K562 (cell line): Measurements from ENCODE around the gene RASSF7. TPM values are rescaled to one million over a fixed set of nuclear protein-coding genes. Genes with fewer than 3 reads are reported as not detected.

Source experiments
- ATAC-seq: fragments of 200-7000 bp; cut with Tn5 transposase; 3 replicates; pipeline ENCODE4 v1.9.1; 2020; ENCODE audit warnings: moderate library complexity
- BruUV-seq: library from RNA; stranded (reverse); fragments of 400-500 nt; replicated peaks from 2 replicates; lab custom pipeline; 2021; lab: Mats Ljungman, UMichigan
- CTCF ChIA-PET: fragments of 300-600 bp; formaldehyde crosslinking; extraction: SDS; loops from one replicate; lab custom pipeline; 2021; ENCODE audit warnings: low intra/inter-chr PET ratio; lab: Yijun Ruan, JAX
- POLR2A ChIA-PET: fragments of 300-600, 350-650 bp; sonication (Branson Sonifier 250); formaldehyde crosslinking; extraction: SDS; loops from one replicate; lab custom pipeline; 2021; ENCODE audit warnings: antibody characterized with exemption, inconsistent platforms; lab: Yijun Ruan, JAX
- DNase-seq, 4 experiments: peaks; one replicate each; pipeline versions ENCODE4 v3.0.0 to v3.0.0-alpha.2; 2011 to 2018; ENCODE audit warnings: low spot score in 3 of 4, mixed read lengths in 3 of 4; ENCODE audit errors: extremely low read depth in 1 of 4
- FAIRE-seq: peaks from 2 replicates; lab custom pipeline; 2011; peaks lifted over from hg19 to GRCh38; lab: Jason Lieb, UNC
- H2AFZ ChIP-seq: 2 replicates; pipeline ENCODE4 v1.6.0; 2011; ENCODE audit warnings: low read depth, low read length, control low read depth, inconsistent platforms
- H3K27ac ChIP-seq: fragments of 200-600 bp; 3 replicates; pipeline ENCODE4 v1.8.0; 2011; ENCODE audit warnings: low read depth, mild to moderate bottlenecking, control low read depth, inconsistent platforms, low read length, moderate library complexity, mixed read lengths; ENCODE audit errors: extremely low read depth
- H3K27me3 ChIP-seq, 2 experiments: fragments of 300-600 bp in 1 of 2; 2 replicates in 1 of 2; 3 replicates in 1 of 2; pipeline versions ENCODE4 v1.6.0 to v1.8.0; 2011; ENCODE audit warnings: inconsistent platforms in 2 of 2, low read length in 2 of 2, mild to moderate bottlenecking in 1 of 2, mixed read lengths in 1 of 2, moderate library complexity in 1 of 2; ENCODE audit not compliant: control insufficient read depth in 2 of 2, insufficient read depth in 2 of 2
- H3K36me3 ChIP-seq: fragments of 300-600 bp; 3 replicates; pipeline ENCODE4 v1.8.0; 2011; ENCODE audit warnings: mild to moderate bottlenecking, low read length, inconsistent platforms; ENCODE audit not compliant: control insufficient read depth, insufficient read depth
- H3K4me1 ChIP-seq, 2 experiments: fragments of 200-600 bp in 1 of 2; replicated peaks in 1 of 2; 2 replicates in 1 of 2; 3 replicates in 1 of 2; pipeline versions ENCODE4 v1.5.1 to v1.8.0; 2011; ENCODE audit warnings: inconsistent platforms in 2 of 2, low read length in 2 of 2, mild to moderate bottlenecking in 1 of 2, mixed read lengths in 1 of 2, moderate library complexity in 1 of 2; ENCODE audit not compliant: control insufficient read depth in 2 of 2, insufficient read depth in 2 of 2
- H3K4me2 ChIP-seq: 2 replicates; pipeline ENCODE4 v1.6.1; 2011; ENCODE audit warnings: low read length, control low read depth, inconsistent platforms, mixed read lengths; ENCODE audit not compliant: insufficient read depth
- H3K4me3 ChIP-seq: fragments of 200-600 bp; sonication (generic), shearing (Covaris generic); 2 replicates; pipeline ENCODE4 v1.5.1; 2016; ENCODE audit warnings: control low read depth, inconsistent platforms
- H3K79me2 ChIP-seq: fragments of 200-600 bp; 3 replicates; pipeline ENCODE4 v1.8.0; 2011; ENCODE audit warnings: low read length, inconsistent platforms; ENCODE audit not compliant: control insufficient read depth, insufficient read depth
- H3K9ac ChIP-seq, 2 experiments: 2 replicates each; pipeline versions ENCODE4 v1.6.0 to v1.6.1; 2011; ENCODE audit warnings: low read depth in 2 of 2, low read length in 2 of 2, control low read depth in 1 of 2, inconsistent platforms in 1 of 2, mild to moderate bottlenecking in 1 of 2, mixed read lengths in 1 of 2; ENCODE audit not compliant: insufficient read depth in 1 of 2
- H3K9me1 ChIP-seq: one replicate; pipeline ENCODE4 v1.6.0; 2011; ENCODE audit warnings: inconsistent platforms, mild to moderate bottlenecking, low read length, moderate library complexity; ENCODE audit not compliant: control insufficient read depth, insufficient read depth
- H3K9me3 ChIP-seq: replicated peaks from 2 replicates; pipeline ENCODE4 v1.5.1; 2011; ENCODE audit warnings: low read depth, low read length, inconsistent platforms; ENCODE audit not compliant: control insufficient read depth, insufficient read depth
- H4K20me1 ChIP-seq: replicated peaks from 2 replicates; pipeline ENCODE4 v1.6.1; 2011; ENCODE audit warnings: low read length, inconsistent platforms, mixed read lengths; ENCODE audit not compliant: control insufficient read depth, insufficient read depth
- MAZ ChIP-seq, 2 experiments: fragments of 450-650 bp in 1 of 2; sonication (generic) in 1 of 2; formaldehyde crosslinking; IDR thresholded peaks in 1 of 2; conservative IDR thresholded peaks in 1 of 2; 2 replicates each; pipeline versions ENCODE4 v1.4.0 to v1.5.0; 2020; ENCODE audit warnings: mild to moderate bottlenecking in 1 of 2, missing genetic modification reagents in 1 of 2
- PCBP2 ChIP-seq: fragments of 200-400 bp; formaldehyde crosslinking; IDR thresholded peaks from 2 replicates; pipeline ENCODE4 v1.6.1; 2018; ENCODE audit warnings: low read length, low read depth, mild to moderate bottlenecking, moderate library complexity; ENCODE audit not compliant: poor library complexity, severe bottlenecking
- SIX5 ChIP-seq, 2 experiments: IDR thresholded peaks; 2 replicates each; pipeline ENCODE4 v1.6.1; 2011; ENCODE audit warnings: low read length in 2 of 2, borderline replicate concordance in 1 of 2, low read depth in 1 of 2, mild to moderate bottlenecking in 1 of 2, moderate library complexity in 1 of 2; ENCODE audit not compliant: insufficient read depth in 1 of 2
- TAF1 ChIP-seq: IDR thresholded peaks from 2 replicates; pipeline ENCODE4 v1.6.1; 2011; ENCODE audit warnings: mild to moderate bottlenecking, low read length, moderate library complexity; ENCODE audit not compliant: insufficient read depth, control insufficient read depth, severe bottlenecking; ENCODE audit errors: extremely low read depth
- TFE3 ChIP-seq: fragments of 450-650 bp; formaldehyde crosslinking; IDR thresholded peaks from 2 replicates; pipeline ENCODE4 v1.4.0; 2020; ENCODE audit warnings: mild to moderate bottlenecking, mixed read lengths
- USF1 ChIP-seq: sonication (generic); formaldehyde crosslinking; IDR thresholded peaks from 2 replicates; pipeline ENCODE4 v1.9.0; 2022; ENCODE audit warnings: mild to moderate bottlenecking, missing genetic modification reagents
- ZBTB34 ChIP-seq: fragments of 250-450 bp; sonication (Bioruptor Pico); IDR thresholded peaks from 2 replicates; pipeline ENCODE4 v1.8.0; 2021; ENCODE audit warnings: mild to moderate bottlenecking, moderate library complexity
- ZNF274 ChIP-seq: IDR thresholded peaks from 2 replicates; pipeline ENCODE4 v1.6.1; 2011; ENCODE audit warnings: low read depth, mild to moderate bottlenecking, low read length, moderate library complexity, borderline replicate concordance
- WGBS: fragments of 100-300 bp; shearing (Covaris generic); methylation state at CpG from one replicate; pipeline ENCODE4 v1.1.6; 2016; ENCODE audit warnings: low coverage, mixed read lengths; ENCODE audit not compliant: insufficient coverage; ENCODE audit errors: missing lambda C conversion rate; 5-methylcytosine and 5-hydroxymethylcytosine counted together
- in situ Hi-C: fragments of 300-500 bp; cut with MboI; formaldehyde crosslinking; loops from 4 replicates; pipeline ENCODE4 v1.15.0; 2018; ENCODE audit warnings: inconsistent platforms, mixed read lengths
- intact Hi-C: fragments of 100-400 bp; cut with micrococcal nuclease; formaldehyde crosslinking; loops from 2 replicates; pipeline ENCODE4 v1.14.2; 2022
- polyA plus RNA-seq, 8 experiments: library from polyadenylated mRNA; depleted of rRNA in 4 of 8; stranded (reverse) in 5 of 8; unstranded in 3 of 8; fragments of >200 nt; fragmentation: Nextera tagmentation in 2 of 8; fragmentation: Illumina TruSeq in 1 of 8; extraction: Ambion mirVana in 2 of 8; extraction: Trizol in 1 of 8; gene quantifications; 2 replicates each; pipeline versions ENCODE4 v1.2.1 to v1.2.3, GENCODE V29; 2011 to 2014; ENCODE audit warnings: inconsistent platforms in 1 of 8, missing spikeins in 1 of 8
- total RNA-seq, 7 experiments: library from RNA; depleted of rRNA in 6 of 7; stranded (reverse); fragments of >200 nt in 6 of 7; fragmentation: Illumina TruSeq in 2 of 7; extraction: Trizol in 2 of 7; gene quantifications; 2 replicates each; pipeline versions ENCODE4 v1.2.1 to v1.2.3, GENCODE V29; 2011 to 2021; ENCODE audit warnings: low replicate concordance in 1 of 7
- TF ChIP-seq, protein P1 (sequence below): sonication (generic); formaldehyde crosslinking; IDR thresholded peaks from 2 replicates; pipeline ENCODE4 v1.8.0; 2022; ENCODE audit warnings: missing genetic modification reagents, mild to moderate bottlenecking, moderate library complexity, borderline replicate concordance
- TF ChIP-seq, protein P2 (sequence below): fragments of 250-450 bp; sonication (Bioruptor Pico); IDR thresholded peaks from 2 replicates; pipeline ENCODE4 v1.4.0; 2020; ENCODE audit warnings: mild to moderate bottlenecking, moderate library complexity, borderline replicate concordance

The RASSF7 gene
- total and polyA plus RNA-seq, 9 of the 15 experiments (the other 6 are each of a cell fraction or from before 2014, with no cell fraction given), result 0.41 to 45.2 (median 18.6) TPM

DNA sequence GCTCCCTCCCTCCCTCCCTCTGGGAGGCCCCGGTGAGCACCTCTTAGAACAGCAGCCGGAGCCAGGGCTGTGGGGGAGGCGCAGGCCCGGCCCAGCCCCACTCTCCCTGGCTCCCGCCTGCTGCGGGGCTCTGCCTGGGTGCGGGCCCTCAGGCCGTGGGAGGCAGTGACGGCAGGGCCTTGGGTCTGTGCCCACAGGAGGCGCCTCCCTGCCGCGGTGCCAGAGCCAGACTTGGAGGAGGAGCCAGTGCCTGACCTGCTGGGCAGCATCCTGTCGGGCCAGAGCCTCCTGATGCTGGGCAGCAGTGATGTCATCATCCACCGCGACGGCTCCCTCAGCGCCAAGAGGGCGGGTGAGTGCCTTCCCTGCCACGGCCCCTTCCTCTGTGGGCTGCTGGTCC is 45.5 kb downstream of the RASSF7 start:
- Histone ChIP-seq H3K4me3 (no peak overlapping the region), H3K9me3 (no peaks in the 10 kb centered on the region), H3K36me3 (peaks cover 98% of the 10 kb centered on the region), H3K27me3 (no peaks in the 10 kb centered on the region), H3K4me2 (no peak overlapping the region), H3K4me1 (peaks cover 0 to 27% of the 10 kb centered on the region in 2 experiments; a peak in 1 of 5 replicates), H3K27ac (no peak overlapping the region), H4K20me1 (0 out of 2 replicates have a peak, but pooled peaks cover 4% of the 10 kb centered on the region), H3K9ac (no peak overlapping the region), H3K9me1 (no peaks in the 10 kb centered on the region), H3K79me2 (no peaks in the 10 kb centered on the region), H2AFZ (no peak overlapping the region)
- ChIA-PET POLR2A (no interaction called here), CTCF (no interaction called here)
- FAIRE-seq (no peak), DNase-seq (no peak), ATAC-seq (no peak)
- in situ Hi-C loops (no loop called here), intact Hi-C loops (no loop called here)
- no TSS peak for BruUV-seq
- TF ChIP-seq ZNF274 (no peak), MAZ (CRISPR knock-in tag; conservative IDR thresholded peaks at IDR 0.05 in 1 of 2, IDR thresholded peaks at IDR 0.05 in 1 of 2) (no peak), ZBTB34 (no peak), SIX5 (IDR thresholded peaks at IDR 0.05; ENCODE audit: borderline replicate concordance in 1 of 2, insufficient read depth in 1 of 2, low read depth in 1 of 2, low read length in 2 of 2) (no peak), TFE3 (no peak), TAF1 (no peak), USF1 (no peak), PCBP2 (no peak)
- TF ChIP-seq, protein P1, sequence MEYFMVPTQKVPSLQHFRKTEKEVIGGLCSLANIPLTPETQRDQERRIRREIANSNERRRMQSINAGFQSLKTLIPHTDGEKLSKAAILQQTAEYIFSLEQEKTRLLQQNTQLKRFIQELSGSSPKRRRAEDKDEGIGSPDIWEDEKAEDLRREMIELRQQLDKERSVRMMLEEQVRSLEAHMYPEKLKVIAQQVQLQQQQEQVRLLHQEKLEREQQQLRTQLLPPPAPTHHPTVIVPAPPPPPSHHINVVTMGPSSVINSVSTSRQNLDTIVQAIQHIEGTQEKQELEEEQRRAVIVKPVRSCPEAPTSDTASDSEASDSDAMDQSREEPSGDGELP (CRISPR knock-in tag), result no peak
- TF ChIP-seq, protein P2, sequence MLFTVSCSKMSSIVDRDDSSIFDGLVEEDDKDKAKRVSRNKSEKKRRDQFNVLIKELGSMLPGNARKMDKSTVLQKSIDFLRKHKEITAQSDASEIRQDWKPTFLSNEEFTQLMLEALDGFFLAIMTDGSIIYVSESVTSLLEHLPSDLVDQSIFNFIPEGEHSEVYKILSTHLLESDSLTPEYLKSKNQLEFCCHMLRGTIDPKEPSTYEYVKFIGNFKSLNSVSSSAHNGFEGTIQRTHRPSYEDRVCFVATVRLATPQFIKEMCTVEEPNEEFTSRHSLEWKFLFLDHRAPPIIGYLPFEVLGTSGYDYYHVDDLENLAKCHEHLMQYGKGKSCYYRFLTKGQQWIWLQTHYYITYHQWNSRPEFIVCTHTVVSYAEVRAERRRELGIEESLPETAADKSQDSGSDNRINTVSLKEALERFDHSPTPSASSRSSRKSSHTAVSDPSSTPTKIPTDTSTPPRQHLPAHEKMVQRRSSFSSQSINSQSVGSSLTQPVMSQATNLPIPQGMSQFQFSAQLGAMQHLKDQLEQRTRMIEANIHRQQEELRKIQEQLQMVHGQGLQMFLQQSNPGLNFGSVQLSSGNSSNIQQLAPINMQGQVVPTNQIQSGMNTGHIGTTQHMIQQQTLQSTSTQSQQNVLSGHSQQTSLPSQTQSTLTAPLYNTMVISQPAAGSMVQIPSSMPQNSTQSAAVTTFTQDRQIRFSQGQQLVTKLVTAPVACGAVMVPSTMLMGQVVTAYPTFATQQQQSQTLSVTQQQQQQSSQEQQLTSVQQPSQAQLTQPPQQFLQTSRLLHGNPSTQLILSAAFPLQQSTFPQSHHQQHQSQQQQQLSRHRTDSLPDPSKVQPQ, result no peak
- 88% methylated on average over 12 of the region's 19 CpGs for WGBS
